HEK293 (cell line): ENCODE results near the gene SCUBE1.

Experiments
- CTCF ChIA-PET: fragments of 350-600 bp; formaldehyde crosslinking; extraction: SDS; loops from one replicate; lab custom pipeline; 2021; ENCODE audit warnings: antibody characterized with exemption; lab: Yijun Ruan, JAX
- POLR2A ChIA-PET: fragments of 300-600 bp; formaldehyde crosslinking; extraction: SDS; loops from one replicate; lab custom pipeline; 2020; ENCODE audit warnings: antibody characterized with exemption, inconsistent platforms; lab: Yijun Ruan, JAX
- H3K27ac ChIP-seq: fragments of 200-500 bp; sonication (Bioruptor generic); 2 replicates; pipeline ENCODE4 v1.5.1; 2014; ENCODE audit warnings: low read depth, low read length, control low read depth, inconsistent platforms; ENCODE audit errors: extremely low read depth
- H3K36me3 ChIP-seq, 2 experiments: fragments of 200-500 bp in 1 of 2; sonication (Bioruptor generic) in 1 of 2; 1 replicate in 1 of 2; 2 replicates in 1 of 2; pipeline ENCODE4 v1.5.1; 2014 to 2017; ENCODE audit warnings: inconsistent platforms in 2 of 2, low read length in 2 of 2; ENCODE audit not compliant: control insufficient read depth in 2 of 2, insufficient read depth in 1 of 2
- H3K4me1 ChIP-seq: fragments of 200-500 bp; sonication (Bioruptor generic); 2 replicates; pipeline ENCODE4 v1.5.1; 2014; ENCODE audit warnings: mild to moderate bottlenecking, low read length, inconsistent platforms; ENCODE audit not compliant: control insufficient read depth, insufficient read depth
- H3K4me3 ChIP-seq: 2 replicates; pipeline ENCODE4 v1.5.1; 2011; ENCODE audit warnings: low read depth, mild to moderate bottlenecking, control low read depth, low read length, moderate library complexity
- H3K9me3 ChIP-seq: fragments of 200-500 bp; sonication (Bioruptor generic); 2 replicates; pipeline ENCODE4 v1.5.1; 2014; ENCODE audit warnings: low read depth, low read length, inconsistent platforms; ENCODE audit not compliant: control insufficient read depth, insufficient read depth
- EGR2 ChIP-seq: fragments of 450-650 bp; formaldehyde crosslinking; IDR thresholded peaks from 2 replicates; pipeline ENCODE4 v1.5.1; 2016; ENCODE audit warnings: low read depth, missing biosample characterization, missing genetic modification characterization
- GLIS2 ChIP-seq: fragments of 450-650 bp; formaldehyde crosslinking; IDR thresholded peaks from 2 replicates; pipeline ENCODE4 v1.5.1; 2016; ENCODE audit warnings: missing biosample characterization, missing genetic modification characterization
- HOXD13 ChIP-seq: sonication (generic); formaldehyde crosslinking; IDR thresholded peaks from 2 replicates; pipeline ENCODE4 v1.8.0; 2022; ENCODE audit warnings: missing genetic modification reagents, borderline replicate concordance
- REPIN1 ChIP-seq: fragments of 450-650 bp; formaldehyde crosslinking; IDR thresholded peaks from 2 replicates; pipeline ENCODE4 v1.5.1; 2017; ENCODE audit warnings: missing biosample characterization, missing genetic modification characterization, low read depth
- TSHZ1 ChIP-seq: fragments of 450-650 bp; formaldehyde crosslinking; IDR thresholded peaks from 2 replicates; pipeline ENCODE4 v1.5.1; 2016; ENCODE audit warnings: missing biosample characterization, missing genetic modification characterization, borderline replicate concordance
- YY2 ChIP-seq: fragments of 450-650 bp; formaldehyde crosslinking; IDR thresholded peaks from 2 replicates; pipeline ENCODE4 v1.5.1; 2016; ENCODE audit warnings: missing biosample characterization, missing genetic modification characterization
- ZBTB11 ChIP-seq: fragments of 450-650 bp; formaldehyde crosslinking; conservative IDR thresholded peaks from 2 replicates; pipeline ENCODE4 v1.5.1; 2016; ENCODE audit warnings: low read depth, missing biosample characterization, missing genetic modification characterization
- ZBTB48 ChIP-seq: fragments of 450-650 bp; formaldehyde crosslinking; IDR thresholded peaks from 2 replicates; pipeline ENCODE4 v1.5.1; 2016; ENCODE audit warnings: missing biosample characterization, missing genetic modification characterization
- ZFHX2 ChIP-seq: fragments of 450-650 bp; formaldehyde crosslinking; conservative IDR thresholded peaks from 2 replicates; pipeline ENCODE4 v1.5.1; 2016; ENCODE audit warnings: missing biosample characterization, missing genetic modification characterization
- ZNF19 ChIP-seq: fragments of 450-650 bp; formaldehyde crosslinking; IDR thresholded peaks from 2 replicates; pipeline ENCODE4; 2016; ENCODE audit warnings: missing biosample characterization, missing genetic modification characterization, low read depth
- ZNF214 ChIP-seq: fragments of 450-650 bp; formaldehyde crosslinking; IDR thresholded peaks from 2 replicates; pipeline ENCODE4 v1.5.1; 2017; ENCODE audit warnings: missing biosample characterization, mild to moderate bottlenecking, missing genetic modification characterization, borderline replicate concordance
- ZNF677 ChIP-seq: fragments of 450-650 bp; IDR thresholded peaks from 2 replicates; pipeline ENCODE4 v1.5.0; 2018; ENCODE audit warnings: missing biosample characterization, mild to moderate bottlenecking, missing genetic modification characterization, moderate library complexity
- ZNF692 ChIP-seq: fragments of 450-650 bp; formaldehyde crosslinking; IDR thresholded peaks from 2 replicates; pipeline ENCODE4 v1.5.1; 2016; ENCODE audit warnings: missing biosample characterization, missing genetic modification characterization
- ZNF776 ChIP-seq: fragments of 450-650 bp; formaldehyde crosslinking; IDR thresholded peaks from 2 replicates; pipeline ENCODE4 v1.5.0; 2017; ENCODE audit warnings: missing biosample characterization, missing genetic modification characterization, borderline replicate concordance
- ZNF791 ChIP-seq: fragments of 450-650 bp; formaldehyde crosslinking; IDR thresholded peaks from 2 replicates; pipeline ENCODE4 v1.5.1; 2016; ENCODE audit warnings: missing biosample characterization, missing genetic modification characterization
- ZNF792 ChIP-seq: fragments of 450-650 bp; formaldehyde crosslinking; IDR thresholded peaks from 2 replicates; pipeline ENCODE4 v1.5.1; 2016; ENCODE audit warnings: missing biosample characterization, missing genetic modification characterization
- ZSCAN5A ChIP-seq: fragments of 450-650 bp; formaldehyde crosslinking; IDR thresholded peaks from 2 replicates; pipeline ENCODE4 v1.5.1; 2016; ENCODE audit warnings: missing biosample characterization, missing genetic modification characterization
- ZXDB ChIP-seq: fragments of 450-650 bp; formaldehyde crosslinking; IDR thresholded peaks from 2 replicates; pipeline ENCODE4 v1.5.1; 2016; ENCODE audit warnings: missing biosample characterization, missing genetic modification characterization

The SCUBE1 gene

GRCh38 chr22:43241138-43241597 lies 102.0 kb downstream of the SCUBE1 start (continued):
- no peak for TF ChIP-seq ZNF692 (tag by site-specific recombination)

GRCh38 chr22:43240614-43241013 lies 102.6 kb downstream of the SCUBE1 start:
- no peak overlapping the region for H3K4me3 ChIP-seq

GRCh38 chr22:43239956-43240355 lies 103.2 kb downstream of the SCUBE1 start:
- POLR2A ChIA-PET = interaction anchor here (1.5 kb wide), 1 partner anchor 9 kb away, joined by 3 read pairs; no protein-coding TSS in a partner anchor
- peak; percentile 70 for TF ChIP-seq ZFHX2 (tag by site-specific recombination)
- TF ChIP-seq EGR2 (tag by site-specific recombination) = peak; percentile 71; the same call in 1 of the 2 replicates
- TF ChIP-seq ZBTB11 = no peak
- TF ChIP-seq HOXD13 (CRISPR knock-in tag) = no peak
- no peak for TF ChIP-seq TSHZ1 (tag by site-specific recombination)
- TF ChIP-seq GLIS2 = no peak
- TF ChIP-seq, all 188 proteins: peak for 2
- Histone ChIP-seq H3K36me3 (no peaks in the 10 kb centered on the region), H3K4me1 (no peaks in the 10 kb centered on the region), H3K27ac (no peak overlapping the region), H3K9me3 (no peaks in the 10 kb centered on the region), H3K4me3 (no peak overlapping the region)
- CTCF ChIA-PET = interaction anchor here (0.7 to 1.4 kb wide), 4 partner anchors 8 to 106 kb away, joined by 3 to 6 read pairs (median 4); no protein-coding TSS in a partner anchor

More at GRCh38 chr22:43240614-43241013, 102.6 kb downstream of the SCUBE1 start:
- Histone ChIP-seq H3K9me3 (no peaks in the 10 kb centered on the region), H3K27ac (no peak overlapping the region), H3K36me3 (no peaks in the 10 kb centered on the region)
- POLR2A ChIA-PET = no interaction called here
- peak; percentile 96 for TF ChIP-seq EGR2 (tag by site-specific recombination)
- TF ChIP-seq ZNF19 = no peak
- TF ChIP-seq ZFHX2 (tag by site-specific recombination) = peak; percentile 89
- TF ChIP-seq, all 188 proteins: peak for 2
- H3K4me1 ChIP-seq = no peaks in the 10 kb centered on the region
- CTCF ChIA-PET = interaction anchor here (1.4 kb wide), 1 partner anchor 9 kb away, joined by 3 read pairs; no protein-coding TSS in a partner anchor

GRCh38 chr22:43239193-43239780 lies 103.9 kb downstream of the SCUBE1 start:
- H3K4me3 ChIP-seq = no peak overlapping the region
- no peaks in the 10 kb centered on the region for H3K9me3 ChIP-seq
- H3K36me3 ChIP-seq = no peaks in the 10 kb centered on the region
- H3K4me1 ChIP-seq = no peaks in the 10 kb centered on the region
- CTCF ChIA-PET = interaction anchor here (0.6 to 1.2 kb wide), 5 partner anchors 8 to 405 kb away, joined by 3 to 6 read pairs (median 4); no protein-coding TSS in a partner anchor
- H3K27ac ChIP-seq = no peak overlapping the region
- POLR2A ChIA-PET = interaction anchor here (1.5 kb wide), 1 partner anchor 10 kb away, joined by 3 read pairs; no protein-coding TSS in a partner anchor
- TF ChIP-seq ZNF677 (tag by site-specific recombination) (no peak), ZNF214 (tag by site-specific recombination) (no peak), ZNF776 (no peak), YY2 (tag by site-specific recombination) (no peak), ZXDB (tag by site-specific recombination) (no peak), ZBTB48 (no peak), REPIN1 (tag by site-specific recombination) (no peak), ZSCAN5A (no peak), ZNF791 (tag by site-specific recombination) (no peak), ZNF792 (tag by site-specific recombination) (no peak)
